GM12878 (cell line): ENCODE data around the gene RPS6KA2. TPM values are rescaled to one million over a fixed set of nuclear protein-coding genes. Genes with fewer than 3 reads are reported as not detected.

ENCODE experiments used
- IRF3 ChIP-seq: fragments of 450-650 bp; IDR thresholded peaks from 2 replicates; pipeline ENCODE4 v1.6.1; 2014; ENCODE audit warnings: mild to moderate bottlenecking
- LARP7 ChIP-seq: fragments of 450-650 bp; IDR thresholded peaks from 2 replicates; pipeline ENCODE4 v1.6.1; 2017; ENCODE audit warnings: mild to moderate bottlenecking
- NBN ChIP-seq: fragments of 450-650 bp; IDR thresholded peaks from 2 replicates; pipeline ENCODE4 v1.6.1; 2016
- POLR2A ChIP-seq: IDR thresholded peaks from 2 replicates; pipeline ENCODE4 v1.6.1; 2011; ENCODE audit warnings: low read depth, mild to moderate bottlenecking, low read length
- SPI1 ChIP-seq: IDR thresholded peaks from 2 replicates; pipeline ENCODE4 v1.6.1; 2011; ENCODE audit warnings: low read depth, mild to moderate bottlenecking, low read length, moderate library complexity, borderline replicate concordance; ENCODE audit not compliant: insufficient read depth
- SRF ChIP-seq, 2 experiments: IDR thresholded peaks; 2 replicates each; pipeline ENCODE4 v1.6.1; 2011; ENCODE audit warnings: low read depth in 2 of 2, low read length in 2 of 2, mild to moderate bottlenecking in 1 of 2, moderate library complexity in 1 of 2
- polyA plus RNA-seq, 11 experiments: library from polyadenylated mRNA; depleted of rRNA in 4 of 11; unstranded in 6 of 11; stranded (reverse) in 5 of 11; fragments of >200 nt; fragmentation: Nextera tagmentation in 4 of 11; fragmentation: Illumina TruSeq in 1 of 11; extraction: Ambion mirVana in 4 of 11; extraction: Trizol in 1 of 11; gene quantifications; 1 replicate in 1 of 11; 2 replicates in 10 of 11; pipeline versions ENCODE4 v1.2.1 to v1.2.3, GENCODE V29; 2011 to 2016; ENCODE audit warnings: inconsistent platforms in 2 of 11, missing spikeins in 2 of 11, low read depth in 1 of 11
- total RNA-seq, 4 experiments: library from RNA; depleted of rRNA in 3 of 4; stranded (reverse); fragments of >200 nt in 3 of 4; fragmentation: Illumina TruSeq in 1 of 4; extraction: Trizol in 1 of 4; gene quantifications; 2 replicates each; pipeline versions ENCODE4 v1.2.1 to v1.2.3, GENCODE V29; 2013 to 2021
- TF ChIP-seq, protein P1 (sequence below): fragments of 450-650 bp; IDR thresholded peaks from 2 replicates; pipeline ENCODE4 v1.6.1; 2017; ENCODE audit warnings: antibody characterized with exemption, mild to moderate bottlenecking, moderate library complexity
- TF ChIP-seq, protein P2 (sequence below): fragments of 450-650 bp; IDR thresholded peaks from 2 replicates; pipeline ENCODE4 v1.6.1; 2016; ENCODE audit warnings: mild to moderate bottlenecking, moderate library complexity, borderline replicate concordance

RPS6KA2 gene
- total and polyA plus RNA-seq, 10 of the 15 experiments (the other 5 are each of a cell fraction or from before 2014, with no cell fraction given): 0.02 to 1.0 (median 0.22) TPM; not detected in 1

DNA sequence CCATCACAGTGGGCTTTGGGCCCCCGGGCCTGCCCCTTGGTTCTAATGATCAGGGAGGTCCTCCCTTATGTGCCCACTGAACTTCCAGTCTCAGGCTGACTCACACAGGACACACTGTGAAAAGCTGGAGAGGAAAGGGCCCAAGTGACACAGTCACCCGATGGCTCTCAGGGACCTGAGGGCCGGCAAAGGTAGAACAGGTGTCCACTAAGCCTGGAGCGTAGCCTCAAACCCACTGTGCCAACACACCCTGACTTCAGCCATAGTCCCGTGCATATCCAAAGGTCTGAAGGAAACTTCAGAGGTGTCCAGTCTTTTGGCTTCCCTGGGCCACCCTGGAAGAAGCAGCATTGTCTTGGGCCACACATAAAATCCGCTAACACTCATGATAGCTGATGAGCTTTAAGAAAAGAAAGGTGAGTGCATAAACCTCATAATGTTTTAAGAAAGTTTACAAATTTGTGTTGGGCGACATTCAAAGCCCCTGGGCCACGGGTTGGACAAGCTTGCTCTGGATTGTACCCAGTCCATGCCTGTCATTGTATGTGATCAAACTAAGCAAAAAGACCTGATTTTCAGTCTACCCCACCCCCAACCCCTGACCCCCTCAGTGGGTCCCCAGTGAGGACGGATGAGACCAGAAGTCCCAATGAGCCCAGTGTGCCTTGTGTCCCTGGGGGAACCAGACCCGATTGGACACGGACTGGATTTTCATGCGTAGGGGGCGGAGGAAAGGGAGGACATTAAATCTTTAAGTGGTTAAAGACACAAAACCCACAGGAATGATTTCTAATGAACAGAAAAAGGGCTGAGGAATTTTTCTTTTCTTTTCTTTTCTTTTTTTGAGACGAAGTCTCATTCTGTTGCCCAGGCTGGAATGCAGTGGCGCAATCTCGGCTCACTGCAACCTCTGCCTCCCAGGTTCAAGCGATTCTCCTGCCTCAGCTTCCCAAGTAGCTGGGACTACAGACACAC is 46.7 kb downstream of the RPS6KA2 start (continued):
- TF ChIP-seq, protein P1, sequence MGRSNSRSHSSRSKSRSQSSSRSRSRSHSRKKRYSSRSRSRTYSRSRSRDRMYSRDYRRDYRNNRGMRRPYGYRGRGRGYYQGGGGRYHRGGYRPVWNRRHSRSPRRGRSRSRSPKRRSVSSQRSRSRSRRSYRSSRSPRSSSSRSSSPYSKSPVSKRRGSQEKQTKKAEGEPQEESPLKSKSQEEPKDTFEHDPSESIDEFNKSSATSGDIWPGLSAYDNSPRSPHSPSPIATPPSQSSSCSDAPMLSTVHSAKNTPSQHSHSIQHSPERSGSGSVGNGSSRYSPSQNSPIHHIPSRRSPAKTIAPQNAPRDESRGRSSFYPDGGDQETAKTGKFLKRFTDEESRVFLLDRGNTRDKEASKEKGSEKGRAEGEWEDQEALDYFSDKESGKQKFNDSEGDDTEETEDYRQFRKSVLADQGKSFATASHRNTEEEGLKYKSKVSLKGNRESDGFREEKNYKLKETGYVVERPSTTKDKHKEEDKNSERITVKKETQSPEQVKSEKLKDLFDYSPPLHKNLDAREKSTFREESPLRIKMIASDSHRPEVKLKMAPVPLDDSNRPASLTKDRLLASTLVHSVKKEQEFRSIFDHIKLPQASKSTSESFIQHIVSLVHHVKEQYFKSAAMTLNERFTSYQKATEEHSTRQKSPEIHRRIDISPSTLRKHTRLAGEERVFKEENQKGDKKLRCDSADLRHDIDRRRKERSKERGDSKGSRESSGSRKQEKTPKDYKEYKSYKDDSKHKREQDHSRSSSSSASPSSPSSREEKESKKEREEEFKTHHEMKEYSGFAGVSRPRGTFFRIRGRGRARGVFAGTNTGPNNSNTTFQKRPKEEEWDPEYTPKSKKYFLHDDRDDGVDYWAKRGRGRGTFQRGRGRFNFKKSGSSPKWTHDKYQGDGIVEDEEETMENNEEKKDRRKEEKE: no peak
- TF ChIP-seq IRF3 (no peak), LARP7 (no peak), SPI1 (no peak), POLR2A (no peak), SRF (IDR thresholded peaks at IDR 0.05; ENCODE audit: low read depth in 2 of 2, low read length in 2 of 2) (no peak), NBN (no peak)
- TF ChIP-seq, protein P2, sequence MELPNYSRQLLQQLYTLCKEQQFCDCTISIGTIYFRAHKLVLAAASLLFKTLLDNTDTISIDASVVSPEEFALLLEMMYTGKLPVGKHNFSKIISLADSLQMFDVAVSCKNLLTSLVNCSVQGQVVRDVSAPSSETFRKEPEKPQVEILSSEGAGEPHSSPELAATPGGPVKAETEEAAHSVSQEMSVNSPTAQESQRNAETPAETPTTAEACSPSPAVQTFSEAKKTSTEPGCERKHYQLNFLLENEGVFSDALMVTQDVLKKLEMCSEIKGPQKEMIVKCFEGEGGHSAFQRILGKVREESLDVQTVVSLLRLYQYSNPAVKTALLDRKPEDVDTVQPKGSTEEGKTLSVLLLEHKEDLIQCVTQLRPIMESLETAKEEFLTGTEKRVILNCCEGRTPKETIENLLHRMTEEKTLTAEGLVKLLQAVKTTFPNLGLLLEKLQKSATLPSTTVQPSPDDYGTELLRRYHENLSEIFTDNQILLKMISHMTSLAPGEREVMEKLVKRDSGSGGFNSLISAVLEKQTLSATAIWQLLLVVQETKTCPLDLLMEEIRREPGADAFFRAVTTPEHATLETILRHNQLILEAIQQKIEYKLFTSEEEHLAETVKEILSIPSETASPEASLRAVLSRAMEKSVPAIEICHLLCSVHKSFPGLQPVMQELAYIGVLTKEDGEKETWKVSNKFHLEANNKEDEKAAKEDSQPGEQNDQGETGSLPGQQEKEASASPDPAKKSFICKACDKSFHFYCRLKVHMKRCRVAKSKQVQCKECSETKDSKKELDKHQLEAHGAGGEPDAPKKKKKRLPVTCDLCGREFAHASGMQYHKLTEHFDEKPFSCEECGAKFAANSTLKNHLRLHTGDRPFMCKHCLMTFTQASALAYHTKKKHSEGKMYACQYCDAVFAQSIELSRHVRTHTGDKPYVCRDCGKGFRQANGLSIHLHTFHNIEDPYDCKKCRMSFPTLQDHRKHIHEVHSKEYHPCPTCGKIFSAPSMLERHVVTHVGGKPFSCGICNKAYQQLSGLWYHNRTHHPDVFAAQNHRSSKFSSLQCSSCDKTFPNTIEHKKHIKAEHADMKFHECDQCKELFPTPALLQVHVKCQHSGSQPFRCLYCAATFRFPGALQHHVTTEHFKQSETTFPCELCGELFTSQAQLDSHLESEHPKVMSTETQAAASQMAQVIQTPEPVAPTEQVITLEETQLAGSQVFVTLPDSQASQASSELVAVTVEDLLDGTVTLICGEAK: no peak
